PC-3 (cell line): ENCODE results near the gene DGCR2. TPM values are rescaled to one million over a fixed set of nuclear protein-coding genes. Genes with fewer than 3 reads are reported as not detected.
"Not testable (repeated sequence)": the region's sequence is repeated elsewhere in the genome, so short reads cannot be mapped to it uniquely, and the experiment has no call there.

ENCODE experiments used
- ATAC-seq: fragments of 200-7000 bp; cut with Tn5 transposase; 2 replicates; pipeline ENCODE4 v1.9.1; 2020; ENCODE audit warnings: mild to moderate bottlenecking, moderate library complexity
- BruUV-seq: library from RNA; stranded (reverse); fragments of 400-500 nt; replicated peaks from 2 replicates; lab custom pipeline; 2021; lab: Mats Ljungman, UMichigan
- CTCF ChIA-PET: fragments of 300-600 bp; sonication (Branson Sonifier 250); formaldehyde crosslinking; loops from one replicate; lab custom pipeline; 2022; ENCODE audit warnings: antibody characterized with exemption; lab: Charles Lee
- POLR2A ChIA-PET: fragments of 300-600 bp; sonication (Branson Sonifier 250); formaldehyde crosslinking; loops from one replicate; lab custom pipeline; 2022; ENCODE audit warnings: antibody characterized with exemption; ENCODE audit not compliant: unreplicated experiment; lab: Charles Lee
- DNase-seq: peaks from one replicate; pipeline ENCODE4 v3.0.0-alpha.2; 2015
- H2AFZ ChIP-seq: fragments of 300-600 bp; sonication (generic); 2 replicates; pipeline ENCODE4 v1.6.0; 2016; ENCODE audit warnings: antibody characterized with exemption, low read length
- H3F3A ChIP-seq: fragments of 300-600 bp; sonication (generic); one replicate; pipeline ENCODE4 v1.6.0; 2017; ENCODE audit warnings: antibody characterized with exemption, low read length, control low read depth, mild to moderate bottlenecking; ENCODE audit not compliant: unreplicated experiment
- H3K27ac ChIP-seq: fragments of 300-600 bp; sonication (generic); 2 replicates; pipeline ENCODE4 v1.5.1; 2016; ENCODE audit warnings: mild to moderate bottlenecking, low read length
- H3K27me3 ChIP-seq: fragments of 300-600 bp; sonication (generic); 2 replicates; pipeline ENCODE4 v1.6.1; 2016; ENCODE audit warnings: low read length, mixed read lengths
- H3K36me3 ChIP-seq: fragments of 300-600 bp; sonication (generic); 2 replicates; pipeline ENCODE4 v1.6.1; 2016; ENCODE audit warnings: low read depth, mixed run types, low read length, mixed read lengths
- H3K4me1 ChIP-seq: fragments of 300-600 bp; sonication (generic); 2 replicates; pipeline ENCODE4 v1.5.1; 2016; ENCODE audit warnings: low read length; ENCODE audit not compliant: insufficient read depth
- H3K4me2 ChIP-seq: fragments of 300-600 bp; sonication (generic); 2 replicates; pipeline ENCODE4 v1.6.0; 2016; ENCODE audit warnings: low read length
- H3K4me3 ChIP-seq: fragments of 300-600 bp; sonication (generic); 2 replicates; pipeline ENCODE4 v1.5.1; 2016; ENCODE audit warnings: mild to moderate bottlenecking, low read length, mixed read lengths
- H3K79me2 ChIP-seq: fragments of 300-600 bp; sonication (generic); 2 replicates; pipeline ENCODE4 v1.6.1; 2017; ENCODE audit warnings: low read length, mixed read lengths
- H3K9ac ChIP-seq: fragments of 300-600 bp; sonication (generic); 2 replicates; pipeline ENCODE4 v1.6.0; 2016; ENCODE audit warnings: mild to moderate bottlenecking, low read length
- H3K9me2 ChIP-seq: fragments of 300-600 bp; sonication (generic); replicated peaks from 2 replicates; pipeline ENCODE4 v1.6.1; 2016; ENCODE audit warnings: mixed run types, low read length, mixed read lengths
- H3K9me3 ChIP-seq: fragments of 300-600 bp; sonication (generic); 2 replicates; pipeline ENCODE4 v1.6.1; 2016; ENCODE audit warnings: low read length, mixed read lengths
- H4K20me1 ChIP-seq: fragments of 300-600 bp; sonication (generic); 2 replicates; pipeline ENCODE4 v1.6.1; 2016; ENCODE audit warnings: low read length, mixed read lengths
- EZH2 ChIP-seq: fragments of 300-600 bp; sonication (generic); IDR thresholded peaks from one replicate; pipeline ENCODE4 v1.6.1; 2017; ENCODE audit warnings: antibody characterized with exemption, mild to moderate bottlenecking, low read length; ENCODE audit not compliant: unreplicated experiment
- EZH2phosphoT487 ChIP-seq: fragments of 300-600 bp; sonication (generic); IDR thresholded peaks from 2 replicates; pipeline ENCODE4 v1.6.1; 2018; ENCODE audit warnings: mild to moderate bottlenecking, antibody characterized with exemption, low read length, borderline replicate concordance
- intact Hi-C: fragments of 100-400 bp; cut with micrococcal nuclease; formaldehyde crosslinking; loops from 2 replicates; pipeline ENCODE4 v1.9.0; 2023
- total RNA-seq: library from RNA; depleted of rRNA; stranded (reverse); fragments of >200 nt; gene quantifications from 2 replicates; pipeline ENCODE4 v1.2.3, GENCODE V29; 2014
- TF ChIP-seq, protein P1 (sequence below): fragments of 300-600 bp; sonication (generic); conservative IDR thresholded peaks from 2 replicates; pipeline ENCODE4 v1.5.1; 2017; ENCODE audit warnings: antibody characterized with exemption, low read depth, mild to moderate bottlenecking, low read length

The DGCR2 gene
- total RNA-seq, 1 experiment from 2014 or later: 36.1 TPM

DNA sequence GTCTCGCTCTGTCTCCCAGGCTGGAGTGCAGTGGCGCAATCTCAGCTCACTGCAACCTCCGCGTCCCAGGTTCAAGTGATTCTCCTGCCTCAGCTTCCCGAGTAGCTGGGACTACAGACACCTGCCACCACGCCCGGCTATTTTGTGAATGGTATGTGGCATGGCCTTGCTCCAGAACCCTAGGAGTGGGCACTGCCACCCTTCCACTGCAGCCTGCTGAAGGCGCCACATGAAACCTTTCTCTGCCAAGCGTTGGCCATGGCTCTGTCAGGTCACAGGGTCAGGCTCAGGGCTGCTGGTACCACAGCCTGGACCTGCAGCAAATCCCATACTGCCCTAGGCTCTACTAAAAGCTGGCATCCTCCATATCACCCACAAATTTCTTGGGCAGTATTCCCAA, 33.9 kb upstream of the DGCR2 start:
- POLR2A ChIA-PET: interaction anchor here (0.6 kb wide), 1 partner anchor 36 kb away, joined by 7 read pairs; no protein-coding TSS in a partner anchor
- CTCF ChIA-PET, H3K27ac ChIP-seq, BruUV-seq, H2AFZ ChIP-seq, H3K4me2 ChIP-seq, H3K4me3 ChIP-seq, intact Hi-C loops, H3K79me2 ChIP-seq, H3K9me3 ChIP-seq, H4K20me1 ChIP-seq, ATAC-seq, H3K36me3 ChIP-seq, H3K9me2 ChIP-seq, H3K4me1 ChIP-seq, H3K9ac ChIP-seq, DNase-seq, H3K27me3 ChIP-seq, H3F3A ChIP-seq: not testable (repeated sequence)

- TF ChIP-seq, protein P1, sequence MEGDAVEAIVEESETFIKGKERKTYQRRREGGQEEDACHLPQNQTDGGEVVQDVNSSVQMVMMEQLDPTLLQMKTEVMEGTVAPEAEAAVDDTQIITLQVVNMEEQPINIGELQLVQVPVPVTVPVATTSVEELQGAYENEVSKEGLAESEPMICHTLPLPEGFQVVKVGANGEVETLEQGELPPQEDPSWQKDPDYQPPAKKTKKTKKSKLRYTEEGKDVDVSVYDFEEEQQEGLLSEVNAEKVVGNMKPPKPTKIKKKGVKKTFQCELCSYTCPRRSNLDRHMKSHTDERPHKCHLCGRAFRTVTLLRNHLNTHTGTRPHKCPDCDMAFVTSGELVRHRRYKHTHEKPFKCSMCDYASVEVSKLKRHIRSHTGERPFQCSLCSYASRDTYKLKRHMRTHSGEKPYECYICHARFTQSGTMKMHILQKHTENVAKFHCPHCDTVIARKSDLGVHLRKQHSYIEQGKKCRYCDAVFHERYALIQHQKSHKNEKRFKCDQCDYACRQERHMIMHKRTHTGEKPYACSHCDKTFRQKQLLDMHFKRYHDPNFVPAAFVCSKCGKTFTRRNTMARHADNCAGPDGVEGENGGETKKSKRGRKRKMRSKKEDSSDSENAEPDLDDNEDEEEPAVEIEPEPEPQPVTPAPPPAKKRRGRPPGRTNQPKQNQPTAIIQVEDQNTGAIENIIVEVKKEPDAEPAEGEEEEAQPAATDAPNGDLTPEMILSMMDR: no peak
- no peak for TF ChIP-seq EZH2
- TF ChIP-seq EZH2phosphoT487: no peak
- intact Hi-C loops: no loop called here
- H3K36me3 ChIP-seq: no peaks in the 10 kb centered on the region
- no peak overlapping the region for H2AFZ ChIP-seq
- H3K4me2 ChIP-seq: no peak overlapping the region
- H3F3A ChIP-seq: no peaks in the 10 kb centered on the region
- H3K9me3 ChIP-seq: no peaks in the 10 kb centered on the region
- H3K27ac ChIP-seq: no peak overlapping the region
- H3K4me1 ChIP-seq: no peaks in the 10 kb centered on the region
- no peak for ATAC-seq
- H3K4me3 ChIP-seq: no peak overlapping the region
- H3K27me3 ChIP-seq: peaks cover 14% of the 10 kb centered on the region; the same call in 1 of the 2 replicates
- no peaks in the 10 kb centered on the region for H3K79me2 ChIP-seq
- no peak for DNase-seq
- H3K9ac ChIP-seq: no peak overlapping the region
- ChIA-PET POLR2A (no interaction called here), CTCF (no interaction called here)
- H4K20me1 ChIP-seq: no peaks in the 10 kb centered on the region
- BruUV-seq: no TSS peak
- no peaks in the 10 kb centered on the region for H3K9me2 ChIP-seq
These were observed 31.0 kb upstream of the DGCR2 start for GRCh38 chr22:19152942-19153883.

DNA sequence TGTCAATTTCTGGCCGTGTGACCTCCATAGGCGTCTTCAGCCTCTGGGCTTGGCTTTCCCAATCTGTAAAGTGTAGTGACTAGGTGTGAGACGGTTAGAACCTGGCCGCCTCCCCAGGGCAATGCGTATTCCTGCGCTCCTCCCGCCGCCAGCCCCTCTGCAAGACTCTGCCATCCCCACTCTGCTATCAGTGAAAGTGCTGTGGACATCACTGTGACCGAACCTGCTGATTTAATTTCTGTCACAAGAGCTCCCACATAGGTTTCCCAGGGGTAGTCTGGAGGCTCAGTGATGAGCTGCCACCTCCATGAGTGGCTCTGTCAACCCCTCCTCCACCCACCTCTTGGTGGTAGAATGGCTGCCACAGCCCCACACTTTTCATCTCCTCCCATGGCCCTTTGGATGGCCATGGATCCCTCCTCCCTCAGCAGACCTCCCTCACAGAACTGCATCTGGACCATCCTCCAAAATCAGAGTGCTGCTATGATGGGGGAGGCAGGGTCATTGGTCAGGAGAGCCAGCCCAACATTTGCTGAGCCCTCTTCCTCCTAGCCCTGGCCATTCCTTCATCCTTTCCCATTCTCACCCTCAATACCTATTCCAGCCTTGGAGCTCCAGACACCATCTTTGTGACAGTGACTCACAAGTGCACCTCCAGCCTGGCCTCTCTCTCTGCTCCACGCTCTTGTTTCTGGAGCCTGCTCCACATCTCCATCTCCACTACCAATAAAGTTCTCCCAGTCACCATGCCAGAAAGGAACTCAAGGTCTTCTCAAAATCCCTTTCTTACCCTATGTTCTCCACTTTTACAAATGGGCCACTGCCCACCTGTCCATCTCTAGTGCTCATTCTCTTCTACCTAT, 29.3 kb upstream of the DGCR2 start:
- intact Hi-C loops: no loop called here
- H3K4me1 ChIP-seq: no peaks in the 10 kb centered on the region
- no peaks in the 10 kb centered on the region for H3K79me2 ChIP-seq
- H3K27me3 ChIP-seq: peaks cover 14% of the 10 kb centered on the region; the same call in 1 of the 2 replicates
- no peaks in the 10 kb centered on the region for H3K9me3 ChIP-seq
- H3K36me3 ChIP-seq: no peaks in the 10 kb centered on the region
- DNase-seq (no peak), ATAC-seq (no peak)
- no peak overlapping the region for H3K9ac ChIP-seq
- no TSS peak for BruUV-seq
- no peak overlapping the region for H3K4me3 ChIP-seq
- H3K9me2 ChIP-seq: no peaks in the 10 kb centered on the region
- H4K20me1 ChIP-seq: no peaks in the 10 kb centered on the region
- ChIA-PET CTCF (interaction anchor here (0.6 to 0.7 kb wide), 2 partner anchors 47 to 1777 kb away, joined by 3 to 4 read pairs; no protein-coding TSS in a partner anchor), POLR2A (no interaction called here)
- H3F3A ChIP-seq: no peaks in the 10 kb centered on the region
- H3K27ac ChIP-seq: no peak overlapping the region
- no peak for TF ChIP-seq EZH2phosphoT487
- TF ChIP-seq EZH2: no peak
- TF ChIP-seq, protein P1: no peak
- H2AFZ ChIP-seq: no peak overlapping the region
- H3K4me2 ChIP-seq: no peak overlapping the region
